Measurements from ENCODE around the gene UBE2J2. TPM values are rescaled to one million over a fixed set of nuclear protein-coding genes. Genes with fewer than 3 reads are reported as not detected.

UBE2J2 gene
- total RNA-seq, 1 experiment from 2014 or later = 83.4 TPM

DNA sequence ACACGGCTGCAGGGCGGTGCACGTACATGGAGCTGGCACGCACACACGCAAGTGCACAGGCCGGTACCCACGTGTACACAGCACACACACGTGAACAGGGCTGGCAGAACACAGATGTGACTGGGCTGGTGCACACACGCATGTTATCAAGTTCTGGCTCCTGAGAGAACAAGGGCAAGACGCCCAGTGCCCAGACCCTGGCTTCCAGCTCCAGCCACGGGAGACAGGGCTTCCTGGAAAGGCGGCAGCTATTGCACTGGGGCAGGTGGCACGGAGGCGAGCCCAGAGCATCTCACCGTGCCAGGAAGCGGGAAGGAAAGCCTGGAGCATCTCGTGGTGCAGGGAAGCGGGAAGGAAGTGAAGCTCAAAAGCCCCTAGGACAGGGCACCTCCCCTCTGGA lies 47.7 kb downstream of the UBE2J2 start:
- Histone ChIP-seq H3K23ac (ENCODE audit: insufficient read length, low read depth, low read length) (no peak overlapping the region), H3K18ac (ENCODE audit: insufficient read length, low read depth, low read length) (no peak overlapping the region), H3K79me2 (ENCODE audit: insufficient read depth, low read length) (peaks cover 2% of the 10 kb centered on the region; the same call in 1 of the 2 replicates), H3K9me3 (ENCODE audit: control insufficient read depth, low read depth, low read length) (no peaks in the 10 kb centered on the region), H2BK20ac (ENCODE audit: low read depth, low read length, poor library complexity, severe bottlenecking) (no peak overlapping the region), H2AK5ac (ENCODE audit: insufficient read length, low read length) (no peak overlapping the region), H3K4me1 (ENCODE audit: insufficient read depth, low read length) (no peaks in the 10 kb centered on the region), H2BK15ac (ENCODE audit: low read depth, low read length) (no peak overlapping the region), H2BK12ac (ENCODE audit: insufficient read length, low read depth, low read length) (no peak overlapping the region), H4K20me1 (ENCODE audit: control insufficient read depth, insufficient read depth, insufficient read length) (no peaks in the 10 kb centered on the region), H3K79me1 (ENCODE audit: insufficient read depth, low read depth, low read length, poor library complexity, severe bottlenecking) (peaks cover 2% of the 10 kb centered on the region), H4K91ac (ENCODE audit: insufficient read length, low read depth, low read length) (no peak overlapping the region), H2AFZ (ENCODE audit: low read length) (no peak overlapping the region), H3K23me2 (ENCODE audit: insufficient read length, low read depth, low read length, poor library complexity, severe bottlenecking) (peaks cover under 1% of the 10 kb centered on the region), H3T11ph (ENCODE audit: low read length) (no peak overlapping the region), H3K4ac (ENCODE audit: low read depth, low read length) (no peak overlapping the region), H3K27me3 (ENCODE audit: insufficient read depth, low read length) (no peaks in the 10 kb centered on the region), H3K9ac (ENCODE audit: extremely low read depth, insufficient read length, low read length) (no peak overlapping the region), H2BK120ac (ENCODE audit: low read depth, low read length, poor library complexity, severe bottlenecking) (no peak overlapping the region), H2BK5ac (ENCODE audit: insufficient read length, low read length) (no peak overlapping the region), H3K27ac (ENCODE audit: insufficient read length, low read depth, low read length) (no peak overlapping the region), H3K14ac (ENCODE audit: insufficient read depth, low read length) (no peak overlapping the region), H3K56ac (ENCODE audit: insufficient read length, low read depth, low read length) (no peak overlapping the region), H3K4me2 (ENCODE audit: insufficient read depth, insufficient read length, low read length) (no peak overlapping the region), H4K8ac (replicated peaks; ENCODE audit: insufficient read length, low read depth, low read length) (no peak overlapping the region), H4K5ac (ENCODE audit: insufficient read length, low read depth, low read length) (no peak overlapping the region)
- TF ChIP-seq, protein P1, sequence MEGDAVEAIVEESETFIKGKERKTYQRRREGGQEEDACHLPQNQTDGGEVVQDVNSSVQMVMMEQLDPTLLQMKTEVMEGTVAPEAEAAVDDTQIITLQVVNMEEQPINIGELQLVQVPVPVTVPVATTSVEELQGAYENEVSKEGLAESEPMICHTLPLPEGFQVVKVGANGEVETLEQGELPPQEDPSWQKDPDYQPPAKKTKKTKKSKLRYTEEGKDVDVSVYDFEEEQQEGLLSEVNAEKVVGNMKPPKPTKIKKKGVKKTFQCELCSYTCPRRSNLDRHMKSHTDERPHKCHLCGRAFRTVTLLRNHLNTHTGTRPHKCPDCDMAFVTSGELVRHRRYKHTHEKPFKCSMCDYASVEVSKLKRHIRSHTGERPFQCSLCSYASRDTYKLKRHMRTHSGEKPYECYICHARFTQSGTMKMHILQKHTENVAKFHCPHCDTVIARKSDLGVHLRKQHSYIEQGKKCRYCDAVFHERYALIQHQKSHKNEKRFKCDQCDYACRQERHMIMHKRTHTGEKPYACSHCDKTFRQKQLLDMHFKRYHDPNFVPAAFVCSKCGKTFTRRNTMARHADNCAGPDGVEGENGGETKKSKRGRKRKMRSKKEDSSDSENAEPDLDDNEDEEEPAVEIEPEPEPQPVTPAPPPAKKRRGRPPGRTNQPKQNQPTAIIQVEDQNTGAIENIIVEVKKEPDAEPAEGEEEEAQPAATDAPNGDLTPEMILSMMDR (conservative IDR thresholded peaks at IDR 0.05) = no peak
- no peaks in the 10 kb centered on the region for H3K27me3 Mint-ChIP-seq (ENCODE audit: low read depth)
- no CpG with 5 or more reads among the region's 18 CpGs for WGBS (ENCODE audit: extremely low coverage, insufficient read length, low lambda C conversion rate)
- H3K4me3 Mint-ChIP-seq = no peak overlapping the region
- no peaks in the 10 kb centered on the region for H3K9me3 Mint-ChIP-seq
- DNase-seq = no peak
- H3K36me3 Mint-ChIP-seq (ENCODE audit: insufficient read depth in 1 of 3, low read depth in 3 of 3) = peaks cover 26 to 62% (median 51%) of the 10 kb centered on the region in 3 experiments
- peak overlapping the region in 1 of 3 experiments; percentile 5; a peak in 2 of 7 replicates for H3K27ac Mint-ChIP-seq
- H3K4me1 Mint-ChIP-seq = peaks cover 3 to 5% of the 10 kb centered on the region in 2 experiments

All from H9 (cell line).